Body of pancreas (tissue), 4 donors: ENCODE data around the gene NDUFAB1.

ENCODE experiments used
- CTCF ChIP-seq, 7 experiments: fragments of 450-650 bp in 4 of 7; fragments of 200-600 bp in 3 of 7; sonication (generic) in 3 of 7; IDR thresholded peaks; one replicate each; pipeline ENCODE4 v1.5.1; 2016 to 2019; ENCODE audit warnings: antibody characterized with exemption in 7 of 7
- POLR2A ChIP-seq, 3 donors: fragments of 450-650 bp; IDR thresholded peaks; one replicate each; pipeline ENCODE4 v1.6.1; 2016; ENCODE audit warnings: antibody characterized with exemption in 3 of 3, mild to moderate bottlenecking in 2 of 3

GRCh38 chr16:23567602-23568001, 28.5 kb downstream of the NDUFAB1 start:
- no peak for TF ChIP-seq CTCF (IDR thresholded peaks at IDR 0.05)
- no peak for TF ChIP-seq POLR2A (IDR thresholded peaks at IDR 0.05)
